Colonic mucosa (tissue), 4 donors: Measurements from ENCODE around the gene CDH4. TPM values are rescaled to one million over a fixed set of nuclear protein-coding genes. Genes with fewer than 3 reads are reported as not detected.

Source experiments
- DNase-seq: peaks from one replicate; pipeline ENCODE4 v3.0.0-alpha.2; 2020
- H3K27ac ChIP-seq: fragments of 200-600 bp; one replicate; pipeline ENCODE4 v1.8.0; 2021
- H3K27me3 ChIP-seq: fragments of 200-600 bp; one replicate; pipeline ENCODE4 v1.8.0; 2021
- H3K36me3 ChIP-seq: fragments of 200-600 bp; one replicate; pipeline ENCODE4 v1.8.0; 2021
- H3K4me1 ChIP-seq: fragments of 200-600 bp; one replicate; pipeline ENCODE4 v1.8.0; 2021; ENCODE audit warnings: mild to moderate bottlenecking
- H3K4me3 ChIP-seq: fragments of 200-600 bp; one replicate; pipeline ENCODE4 v1.8.0; 2021
- H3K9ac ChIP-seq, 2 donors: one replicate each; pipeline ENCODE4 v1.7.0; 2013; ENCODE audit warnings: control low read depth in 2 of 2, low read depth in 2 of 2, low read length in 2 of 2
- H3K9me3 ChIP-seq: fragments of 200-600 bp; one replicate; pipeline ENCODE4 v1.8.0; 2021
- intact Hi-C: fragments of 100-400 bp; cut with DNase I; formaldehyde crosslinking; loops from one replicate; pipeline ENCODE4 v1.14.1; 2022
- total RNA-seq, 2 donors: library from RNA; stranded (reverse); fragmentation: NEBNext Ultra II Directional in 1 of 2; extraction: Animal tissue kit (Norgen Biotek cat#: 25700) in 1 of 2; gene quantifications; one replicate each; pipeline ENCODE4 v1.2.1, GENCODE V29; 2021
- TF ChIP-seq, protein P1 (sequence below): fragments of 200-600 bp; IDR thresholded peaks from one replicate; pipeline ENCODE4 v1.8.0; 2022; ENCODE audit warnings: antibody characterized with exemption, mild to moderate bottlenecking
- donor health status: healthy.
- donor health status: DM: no; HTN: no; CAD: no.
- donor health status: DM: no; HTN: no; CAD: no.

Gene CDH4
- total RNA-seq, 2 donors from 2014 or later: 0.08 TPM; not detected in 1

DNA sequence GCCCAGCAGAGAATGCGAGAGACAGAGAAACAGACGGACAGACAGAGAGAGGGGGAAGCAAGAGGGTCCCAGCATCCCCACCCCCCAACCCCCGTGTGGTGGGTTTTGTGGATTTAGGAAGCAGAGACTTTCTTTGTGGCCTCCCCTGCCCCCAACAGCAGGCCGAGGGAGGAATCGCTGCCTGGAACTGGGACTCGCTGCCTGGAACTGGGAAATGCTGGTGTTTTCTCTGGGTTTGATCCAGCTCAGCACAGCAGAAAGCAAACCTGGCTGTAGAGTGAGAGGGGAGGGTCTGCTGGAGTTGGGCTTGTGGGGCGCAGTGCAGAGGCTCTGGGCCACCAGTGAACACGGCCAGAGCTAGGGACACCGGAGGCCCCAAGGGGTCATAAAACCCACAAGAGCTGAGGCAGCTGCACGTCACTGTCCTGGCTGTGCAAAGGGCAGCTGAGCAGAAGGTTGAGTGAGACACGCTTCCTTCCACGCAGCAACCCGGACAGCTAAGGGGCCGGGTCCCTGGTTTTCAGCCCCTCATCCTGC is 631.9 kb downstream of the CDH4 start:
- Histone ChIP-seq H3K9me3 (no peaks in the 10 kb centered on the region), H3K4me1 (no peaks in the 10 kb centered on the region), H3K9ac (no peak overlapping the region), H3K36me3 (no peaks in the 10 kb centered on the region), H3K4me3 (no peak overlapping the region), H3K27ac (no peak overlapping the region), H3K27me3 (no peaks in the 10 kb centered on the region)
- intact Hi-C loops: no loop called here
- no peak for DNase-seq
- TF ChIP-seq, protein P1, sequence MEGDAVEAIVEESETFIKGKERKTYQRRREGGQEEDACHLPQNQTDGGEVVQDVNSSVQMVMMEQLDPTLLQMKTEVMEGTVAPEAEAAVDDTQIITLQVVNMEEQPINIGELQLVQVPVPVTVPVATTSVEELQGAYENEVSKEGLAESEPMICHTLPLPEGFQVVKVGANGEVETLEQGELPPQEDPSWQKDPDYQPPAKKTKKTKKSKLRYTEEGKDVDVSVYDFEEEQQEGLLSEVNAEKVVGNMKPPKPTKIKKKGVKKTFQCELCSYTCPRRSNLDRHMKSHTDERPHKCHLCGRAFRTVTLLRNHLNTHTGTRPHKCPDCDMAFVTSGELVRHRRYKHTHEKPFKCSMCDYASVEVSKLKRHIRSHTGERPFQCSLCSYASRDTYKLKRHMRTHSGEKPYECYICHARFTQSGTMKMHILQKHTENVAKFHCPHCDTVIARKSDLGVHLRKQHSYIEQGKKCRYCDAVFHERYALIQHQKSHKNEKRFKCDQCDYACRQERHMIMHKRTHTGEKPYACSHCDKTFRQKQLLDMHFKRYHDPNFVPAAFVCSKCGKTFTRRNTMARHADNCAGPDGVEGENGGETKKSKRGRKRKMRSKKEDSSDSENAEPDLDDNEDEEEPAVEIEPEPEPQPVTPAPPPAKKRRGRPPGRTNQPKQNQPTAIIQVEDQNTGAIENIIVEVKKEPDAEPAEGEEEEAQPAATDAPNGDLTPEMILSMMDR: no peak

DNA sequence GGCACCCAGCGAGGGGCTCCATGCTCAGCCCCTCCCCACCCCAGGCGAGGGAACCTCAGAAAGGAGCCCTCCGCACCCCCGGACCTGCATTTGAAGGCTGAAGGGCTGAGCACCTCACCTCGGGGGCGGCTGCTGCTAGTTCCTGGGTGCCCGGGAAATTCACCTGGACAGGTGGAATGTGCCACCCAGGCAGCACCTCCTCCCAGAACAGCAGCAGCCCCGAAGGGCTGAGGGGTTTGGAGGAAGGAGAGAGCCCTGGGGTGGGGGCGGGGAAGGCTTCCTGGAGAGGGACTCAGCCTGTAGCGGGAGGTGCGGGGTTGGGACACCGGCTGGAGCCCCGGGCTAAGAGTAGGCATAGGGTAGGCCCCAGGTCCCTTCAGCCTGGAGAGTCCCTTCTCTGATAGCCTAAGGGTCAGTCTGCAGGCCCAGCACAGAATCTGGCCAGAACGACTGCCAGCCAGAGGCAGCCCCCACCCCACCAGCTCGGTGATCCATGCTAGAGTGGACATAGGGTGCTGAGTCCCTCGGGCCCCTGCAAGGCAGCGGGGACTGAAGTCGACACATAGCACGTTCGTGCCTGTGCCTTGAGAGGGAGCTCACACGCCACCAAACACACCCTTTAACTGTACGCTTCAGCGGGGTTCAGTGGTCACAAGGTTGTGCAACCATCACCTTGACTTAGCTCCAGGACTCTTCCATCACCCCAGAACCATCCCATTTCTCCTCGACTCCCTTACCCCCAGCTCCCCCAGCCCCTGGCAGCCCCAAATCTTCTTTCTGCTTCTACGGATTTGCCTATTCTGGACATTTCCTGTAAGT is 632.7 kb downstream of the CDH4 start:
- intact Hi-C loops: no loop called here
- H3K9me3 ChIP-seq: no peaks in the 10 kb centered on the region
- H3K4me1 ChIP-seq: no peaks in the 10 kb centered on the region
- no peak overlapping the region for H3K4me3 ChIP-seq
- TF ChIP-seq, protein P1: no peak
- H3K27me3 ChIP-seq: no peaks in the 10 kb centered on the region
- DNase-seq: no peak
- no peaks in the 10 kb centered on the region for H3K36me3 ChIP-seq
- no peak overlapping the region for H3K27ac ChIP-seq
- no peak overlapping the region for H3K9ac ChIP-seq

DNA sequence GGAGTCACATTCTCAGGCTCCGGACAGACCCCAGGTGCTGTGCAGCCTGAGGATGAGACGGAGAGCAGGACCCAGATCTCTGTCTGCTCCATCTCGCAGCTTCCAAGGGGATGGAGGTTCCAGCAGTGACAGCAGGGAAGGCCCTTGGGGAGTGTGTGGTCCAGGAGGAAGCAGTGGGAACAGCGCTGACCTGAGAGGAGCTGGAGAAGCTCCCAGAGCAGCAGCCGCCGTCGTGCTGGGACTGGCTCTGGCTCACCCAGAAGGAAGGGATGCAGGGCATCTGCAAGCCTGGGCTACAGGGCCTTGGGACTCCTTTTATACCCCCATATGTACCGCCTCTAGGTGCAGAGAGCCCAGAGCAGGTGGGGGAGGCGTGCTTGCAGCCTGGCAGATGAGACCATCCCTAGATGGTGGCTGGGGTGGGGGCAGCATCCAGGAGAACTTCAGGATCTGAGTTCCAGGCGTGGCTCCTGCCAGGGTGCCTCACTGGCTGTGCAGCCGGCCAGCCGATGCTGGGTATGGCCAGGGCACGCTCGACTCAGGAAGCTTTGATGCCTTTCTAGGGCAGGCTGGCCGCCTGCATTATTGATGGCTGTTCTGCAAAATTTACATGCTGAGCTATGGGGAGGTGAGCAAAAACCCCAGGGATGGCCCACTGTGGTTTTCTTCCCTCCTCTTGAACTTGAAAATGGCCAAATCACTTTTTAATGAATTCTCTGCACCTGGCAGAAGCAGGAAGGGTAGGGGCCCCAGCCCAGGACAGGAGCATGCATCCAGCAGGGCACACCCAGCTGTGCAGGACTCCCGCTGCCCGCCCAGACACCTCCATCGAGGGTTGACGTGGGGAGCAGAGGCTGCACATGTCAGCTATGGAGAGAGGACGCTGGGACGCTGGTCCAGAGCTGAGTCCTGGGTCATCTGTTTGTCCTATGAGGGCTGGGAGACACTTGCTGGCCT is 634.0 kb downstream of the CDH4 start:
- intact Hi-C loops: no loop called here
- no peak overlapping the region for H3K4me3 ChIP-seq
- H3K27ac ChIP-seq: no peak overlapping the region
- no peaks in the 10 kb centered on the region for H3K27me3 ChIP-seq
- no peaks in the 10 kb centered on the region for H3K9me3 ChIP-seq
- H3K4me1 ChIP-seq: no peaks in the 10 kb centered on the region
- no peak for DNase-seq
- H3K36me3 ChIP-seq: no peaks in the 10 kb centered on the region
- TF ChIP-seq, protein P1: no peak
- H3K9ac ChIP-seq: no peak overlapping the region

DNA sequence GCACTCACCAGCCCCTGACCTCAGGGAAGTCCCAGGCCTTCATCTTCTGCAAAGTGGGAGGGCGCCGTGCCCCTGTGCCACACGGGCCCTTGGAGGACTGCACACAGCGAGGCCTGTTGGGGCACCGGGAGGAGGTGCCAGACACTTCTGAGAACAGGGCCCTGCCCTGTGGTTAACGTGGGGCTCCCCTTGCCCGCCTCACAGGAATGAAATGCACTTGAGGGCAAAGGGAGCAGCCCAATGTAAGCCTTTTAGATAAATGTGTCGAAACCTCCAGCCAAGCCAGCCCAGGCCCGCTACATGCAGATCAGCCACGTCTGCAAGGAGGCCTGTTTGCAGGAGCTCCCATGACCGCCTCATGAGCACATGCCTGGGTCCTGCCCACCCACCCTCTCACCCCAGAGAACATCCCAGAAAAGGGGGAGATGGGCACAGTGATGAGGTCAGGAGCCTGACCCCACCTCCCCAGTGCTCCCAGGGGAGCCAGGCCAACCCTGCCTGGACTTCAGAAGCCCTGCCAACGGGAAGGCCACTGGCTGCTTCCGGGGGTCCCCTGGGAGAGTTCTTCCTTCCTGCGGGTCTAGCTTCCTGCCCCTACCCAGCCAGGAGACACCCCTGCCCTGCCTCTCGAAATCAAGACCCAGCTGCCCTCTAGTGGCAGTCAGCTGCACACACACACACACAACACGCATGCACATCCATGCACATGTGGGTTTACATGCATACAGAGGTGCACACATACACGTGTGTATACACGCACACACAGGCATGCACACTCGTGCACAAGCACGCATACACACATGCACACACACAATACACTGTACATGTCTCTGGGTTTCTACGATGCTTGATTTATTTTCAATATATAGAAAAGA is 634.9 kb downstream of the CDH4 start:
- intact Hi-C loops: no loop called here
- H3K4me3 ChIP-seq: no peak overlapping the region
- H3K36me3 ChIP-seq: no peaks in the 10 kb centered on the region
- no peaks in the 10 kb centered on the region for H3K27me3 ChIP-seq
- TF ChIP-seq, protein P1: peak; percentile 52
- no peak overlapping the region for H3K9ac ChIP-seq
- H3K9me3 ChIP-seq: no peaks in the 10 kb centered on the region
- peak; percentile 21 for DNase-seq
- no peak overlapping the region for H3K27ac ChIP-seq
- H3K4me1 ChIP-seq: no peaks in the 10 kb centered on the region
